HepG2 (cell line): ENCODE results near the gene COX4I2. TPM values are rescaled to one million over a fixed set of nuclear protein-coding genes. Genes with fewer than 3 reads are reported as not detected.
A peak's percentile ranks its signal among the peaks of the same experiment; 100 is the strongest.

ENCODE experiments used
- ATAC-seq: fragments of 200-7000 bp; cut with Tn5 transposase; 3 replicates; pipeline ENCODE4 v1.9.1; 2020; ENCODE audit warnings: mild to moderate bottlenecking, moderate library complexity
- BruUV-seq: library from RNA; stranded (reverse); fragments of 400-500 nt; replicated peaks from 2 replicates; lab custom pipeline; 2021; lab: Mats Ljungman, UMichigan
- CTCF ChIA-PET: fragments of 300-600 bp; formaldehyde crosslinking; extraction: SDS; loops from one replicate; lab custom pipeline; 2021; ENCODE audit warnings: low total read pairs, inconsistent platforms, low intra/inter-chr PET ratio; lab: Yijun Ruan, JAX
- POLR2A ChIA-PET: fragments of 350-600 bp; sonication (Branson Sonifier 250); formaldehyde crosslinking; loops from one replicate; lab custom pipeline; 2020; ENCODE audit warnings: antibody characterized with exemption, inconsistent platforms; lab: Yijun Ruan, JAX
- DNase-seq: peaks from one replicate; pipeline ENCODE4 v3.0.0-alpha.2; 2015; ENCODE audit warnings: low spot score
- FAIRE-seq: peaks from 3 replicates; lab custom pipeline; 2011; peaks lifted over from hg19 to GRCh38; lab: Jason Lieb, UNC
- H2AFZ ChIP-seq: one replicate; pipeline ENCODE4 v1.6.1; 2011; ENCODE audit warnings: low read length, inconsistent platforms
- H3K27ac ChIP-seq: fragments of 300-600 bp; 3 replicates; pipeline ENCODE4 v1.8.0; 2011; ENCODE audit warnings: mixed run types, mild to moderate bottlenecking, mixed read lengths, low read length, inconsistent platforms; ENCODE audit not compliant: insufficient read depth; ENCODE audit errors: extremely low read length
- H3K27me3 ChIP-seq, 2 experiments: fragments of 200-600 bp in 1 of 2; 2 replicates in 1 of 2; 3 replicates in 1 of 2; pipeline versions ENCODE4 v1.6.0 to v1.8.0; 2011; ENCODE audit warnings: low read length in 2 of 2, mild to moderate bottlenecking in 2 of 2, moderate library complexity in 2 of 2, inconsistent platforms in 1 of 2; ENCODE audit not compliant: insufficient read depth in 2 of 2, control insufficient read depth in 1 of 2
- H3K36me3 ChIP-seq, 2 experiments: fragments of 200-600 bp in 1 of 2; replicated peaks in 1 of 2; 2 replicates in 1 of 2; 3 replicates in 1 of 2; pipeline versions ENCODE4 v1.5.1 to v1.8.0; 2011; ENCODE audit warnings: low read length in 2 of 2, inconsistent platforms in 1 of 2; ENCODE audit not compliant: insufficient read depth in 2 of 2, control insufficient read depth in 1 of 2
- H3K4me1 ChIP-seq: 2 replicates; pipeline ENCODE4 v1.5.1; 2012; ENCODE audit warnings: low read length, inconsistent platforms; ENCODE audit not compliant: insufficient read depth
- H3K4me2 ChIP-seq: 2 replicates; pipeline ENCODE4 v1.6.0; 2011; ENCODE audit warnings: low read depth, low read length, inconsistent platforms
- H3K4me3 ChIP-seq, 3 experiments: fragments of 200-600 bp in 1 of 3; sonication (generic), shearing (Covaris generic) in 1 of 3; replicated peaks in 1 of 3; 2 replicates each; pipeline ENCODE4 v1.5.1; 2011 to 2016; ENCODE audit warnings: low read length in 3 of 3, inconsistent platforms in 2 of 3, low read depth in 2 of 3, mild to moderate bottlenecking in 2 of 3, control low read depth in 1 of 3, mixed read lengths in 1 of 3; ENCODE audit not compliant: insufficient read depth in 1 of 3
- H3K79me2 ChIP-seq: one replicate; pipeline ENCODE4 v1.6.1; 2011; ENCODE audit warnings: low read length, inconsistent platforms; ENCODE audit not compliant: insufficient read depth
- H3K9ac ChIP-seq: 2 replicates; pipeline ENCODE4 v1.6.0; 2011; ENCODE audit warnings: mild to moderate bottlenecking, low read depth, low read length, inconsistent platforms; ENCODE audit not compliant: insufficient read depth
- H3K9me3 ChIP-seq: 2 replicates; pipeline ENCODE4 v1.5.1; 2012; ENCODE audit warnings: mild to moderate bottlenecking, low read length
- H4K20me1 ChIP-seq: 2 replicates; pipeline ENCODE4 v1.6.0; 2011; ENCODE audit warnings: inconsistent platforms, mild to moderate bottlenecking, low read length, moderate library complexity; ENCODE audit not compliant: insufficient read depth
- ATF1 ChIP-seq: IDR thresholded peaks from 2 replicates; pipeline ENCODE4 v1.6.1; 2016; ENCODE audit warnings: mild to moderate bottlenecking, control low read depth
- EED ChIP-seq: sonication (generic); formaldehyde crosslinking; IDR thresholded peaks from 2 replicates; pipeline ENCODE4 v1.5.0; 2020; ENCODE audit warnings: mild to moderate bottlenecking, missing genetic modification reagents
- GABPB1 ChIP-seq: IDR thresholded peaks from 2 replicates; pipeline ENCODE4 v1.6.1; 2016; ENCODE audit warnings: mild to moderate bottlenecking, missing genetic modification reagents, moderate library complexity, missing compliant biosample characterization
- JUNB ChIP-seq: sonication (generic); formaldehyde crosslinking; IDR thresholded peaks from 2 replicates; pipeline ENCODE4 v1.8.0; 2022; ENCODE audit warnings: missing genetic modification reagents, mild to moderate bottlenecking, borderline replicate concordance
- PRMT3 ChIP-seq: sonication (generic); formaldehyde crosslinking; IDR thresholded peaks from 2 replicates; pipeline ENCODE4 v1.8.1; 2022; ENCODE audit warnings: low read depth, mild to moderate bottlenecking, moderate library complexity, missing genetic modification reagents, borderline replicate concordance
- RFX3 ChIP-seq: IDR thresholded peaks from 2 replicates; pipeline ENCODE4 v1.6.1; 2016; ENCODE audit warnings: missing biosample characterization, missing genetic modification reagents
- ZKSCAN5 ChIP-seq: sonication (generic); formaldehyde crosslinking; IDR thresholded peaks from 2 replicates; pipeline ENCODE4 v1.5.1; 2020; ENCODE audit warnings: mild to moderate bottlenecking, missing genetic modification reagents
- ZMYM3 ChIP-seq: sonication (generic); formaldehyde crosslinking; IDR thresholded peaks from 2 replicates; pipeline ENCODE4 v1.5.1; 2020; ENCODE audit warnings: mild to moderate bottlenecking, missing genetic modification reagents
- ZSCAN12 ChIP-seq: sonication (generic); formaldehyde crosslinking; IDR thresholded peaks from 2 replicates; pipeline ENCODE4 v1.9.0; 2021; ENCODE audit warnings: mild to moderate bottlenecking, missing genetic modification reagents
- WGBS: methylation state at CpG from one replicate; pipeline ENCODE4 v1.1.6; 2017; ENCODE audit warnings: low lambda C conversion rate; 5-methylcytosine and 5-hydroxymethylcytosine counted together
- in situ Hi-C: cut with HindIII; loops from 2 replicates; pipeline ENCODE4 v1.10.0; 2017; ENCODE audit warnings: low pct_unique_long_range_greater_than_20kb; ENCODE audit not compliant: extremely low pct_ligation_motif_present
- intact Hi-C: fragments of 100-400 bp; cut with micrococcal nuclease; formaldehyde crosslinking; loops from one replicate; pipeline ENCODE4 v1.10.0; 2022; ENCODE audit not compliant: unreplicated experiment
- polyA plus RNA-seq, 8 experiments: library from polyadenylated mRNA; depleted of rRNA in 3 of 8; stranded (reverse) in 7 of 8; unstranded in 1 of 8; fragments of >200 nt; fragmentation: Illumina TruSeq in 4 of 8; extraction: Trizol in 4 of 8; gene quantifications; 2 replicates each; pipeline versions ENCODE4 v1.2.1 to v1.2.3, GENCODE V29; 2011 to 2016; ENCODE audit warnings: low read depth in 4 of 8, missing spikeins in 1 of 8, mixed read lengths in 1 of 8; ENCODE audit not compliant: insufficient read depth in 1 of 8
- total RNA-seq, 5 experiments: library from RNA; depleted of rRNA; stranded (reverse); fragments of >200 nt; fragmentation: Illumina TruSeq; extraction: Trizol; gene quantifications; 2 replicates each; pipeline ENCODE4 v1.2.3, GENCODE V29; 2016; ENCODE audit warnings: low read depth in 1 of 5
- TF ChIP-seq, protein P1 (sequence below): sonication (generic); formaldehyde crosslinking; IDR thresholded peaks from 2 replicates; pipeline ENCODE4 v1.4.0; 2020; ENCODE audit warnings: missing genetic modification reagents, mild to moderate bottlenecking, borderline replicate concordance
- TF ChIP-seq, protein P2 (sequence below): sonication (generic); formaldehyde crosslinking; IDR thresholded peaks from 2 replicates; pipeline ENCODE4 v1.8.1; 2023; ENCODE audit warnings: mild to moderate bottlenecking, missing genetic modification reagents
- TF ChIP-seq, protein P3 (sequence below): sonication (generic); formaldehyde crosslinking; IDR thresholded peaks from 2 replicates; pipeline ENCODE4 v1.8.0; 2022; ENCODE audit warnings: missing genetic modification reagents, low read depth, mild to moderate bottlenecking, borderline replicate concordance
- TF ChIP-seq, protein P4 (sequence below): sonication (generic); formaldehyde crosslinking; IDR thresholded peaks from 2 replicates; pipeline ENCODE4 v1.4.0; 2020; ENCODE audit warnings: mild to moderate bottlenecking, missing genetic modification reagents
- TF ChIP-seq, protein P5 (sequence below): sonication (generic); formaldehyde crosslinking; conservative IDR thresholded peaks from 2 replicates; pipeline ENCODE4 v1.8.1; 2023; ENCODE audit warnings: missing genetic modification reagents

The COX4I2 gene
- total and polyA plus RNA-seq, 2 of the 13 experiments (the other 11 are each of a cell fraction or from before 2014, with no cell fraction given) = 1.1 TPM; not detected in 1

DNA sequence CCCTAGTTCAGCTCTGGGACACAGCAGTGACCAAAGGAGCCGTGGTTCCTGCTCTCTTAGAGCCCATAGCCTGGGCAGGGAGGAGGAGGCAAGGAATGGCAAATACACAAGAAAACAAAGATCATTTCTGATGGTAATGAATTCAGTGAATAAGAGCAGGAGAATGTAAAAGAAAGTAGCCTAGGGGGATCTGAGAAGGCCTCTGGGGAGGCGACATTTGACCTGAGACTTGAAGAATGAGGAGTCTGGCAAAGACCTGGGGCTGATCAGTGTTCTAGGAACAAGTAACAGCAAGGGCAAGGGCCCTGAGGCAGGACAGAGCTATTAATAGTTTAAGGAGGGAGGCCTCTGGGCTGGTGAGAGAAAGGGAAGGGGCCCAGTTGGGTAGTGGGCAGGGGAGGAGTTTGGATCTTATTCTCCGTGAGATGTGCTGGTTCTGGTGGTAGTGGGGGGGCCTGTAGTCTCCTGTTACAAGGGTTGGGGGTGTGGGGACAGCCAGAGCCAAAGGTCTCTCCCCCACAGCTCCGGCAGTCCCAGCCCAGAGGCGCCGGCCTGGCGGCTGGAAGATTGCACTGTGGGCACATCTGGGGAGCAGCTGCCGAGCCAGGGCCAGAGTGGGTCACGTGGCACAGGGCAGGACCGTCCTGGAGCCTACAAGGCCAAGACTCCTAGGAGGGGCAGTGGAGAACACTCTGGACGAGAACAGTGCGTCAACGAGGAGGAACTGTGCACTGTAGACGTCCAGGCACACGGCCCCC is 41.9 kb upstream of the COX4I2 start:
- Histone ChIP-seq H3K4me1 (peaks cover 62% of the 10 kb centered on the region), H3K4me3 (peak overlapping the region; percentile 48 to 74 (median 63)), H3K4me2 (peak overlapping the region; percentile 78), H3K27me3 (no peaks in the 10 kb centered on the region; a peak in 1 of 5 replicates), H4K20me1 (no peaks in the 10 kb centered on the region), H3K9me3 (no peaks in the 10 kb centered on the region), H2AFZ (no peak overlapping the region), H3K36me3 (no peaks in the 10 kb centered on the region), H3K9ac (peak overlapping the region; percentile 78), H3K79me2 (peaks cover 17% of the 10 kb centered on the region), H3K27ac (peak overlapping the region; percentile 90)
- peak; percentile 66 for FAIRE-seq
- in situ Hi-C loops = no loop called here
- ATAC-seq = peak; percentile 78
- CTCF ChIA-PET = interaction anchor here (1.5 kb wide), 1 partner anchor 17 kb away, joined by 8 read pairs; no protein-coding TSS in a partner anchor
- 3% methylated on average over 15 of the region's 15 CpGs for WGBS
- DNase-seq = peak; percentile 96
- POLR2A ChIA-PET = interaction anchor here (0.8 to 4.2 kb wide), 11 partner anchors 9 to 109 kb away, joined by 3 to 183 read pairs (median 4); partner anchors contain the start of gene ID1
- intact Hi-C loops = loop anchor here (1.0 to 2.0 kb wide), 2 partner anchors 8 to 15 kb away; no protein-coding TSS in a partner anchor
- BruUV-seq = no TSS peak
- TF ChIP-seq ZKSCAN5 (CRISPR knock-in tag) (no peak), PRMT3 (CRISPR knock-in tag) (no peak), GABPB1 (CRISPR knock-in tag) (peak; percentile 63), JUNB (no peak), EED (CRISPR knock-in tag) (no peak), RFX3 (no peak), ZMYM3 (CRISPR knock-in tag) (no peak; the same call in 1 of the 2 replicates), ATF1 (CRISPR knock-in tag) (no peak), ZSCAN12 (CRISPR knock-in tag) (no peak)
- TF ChIP-seq, protein P1, sequence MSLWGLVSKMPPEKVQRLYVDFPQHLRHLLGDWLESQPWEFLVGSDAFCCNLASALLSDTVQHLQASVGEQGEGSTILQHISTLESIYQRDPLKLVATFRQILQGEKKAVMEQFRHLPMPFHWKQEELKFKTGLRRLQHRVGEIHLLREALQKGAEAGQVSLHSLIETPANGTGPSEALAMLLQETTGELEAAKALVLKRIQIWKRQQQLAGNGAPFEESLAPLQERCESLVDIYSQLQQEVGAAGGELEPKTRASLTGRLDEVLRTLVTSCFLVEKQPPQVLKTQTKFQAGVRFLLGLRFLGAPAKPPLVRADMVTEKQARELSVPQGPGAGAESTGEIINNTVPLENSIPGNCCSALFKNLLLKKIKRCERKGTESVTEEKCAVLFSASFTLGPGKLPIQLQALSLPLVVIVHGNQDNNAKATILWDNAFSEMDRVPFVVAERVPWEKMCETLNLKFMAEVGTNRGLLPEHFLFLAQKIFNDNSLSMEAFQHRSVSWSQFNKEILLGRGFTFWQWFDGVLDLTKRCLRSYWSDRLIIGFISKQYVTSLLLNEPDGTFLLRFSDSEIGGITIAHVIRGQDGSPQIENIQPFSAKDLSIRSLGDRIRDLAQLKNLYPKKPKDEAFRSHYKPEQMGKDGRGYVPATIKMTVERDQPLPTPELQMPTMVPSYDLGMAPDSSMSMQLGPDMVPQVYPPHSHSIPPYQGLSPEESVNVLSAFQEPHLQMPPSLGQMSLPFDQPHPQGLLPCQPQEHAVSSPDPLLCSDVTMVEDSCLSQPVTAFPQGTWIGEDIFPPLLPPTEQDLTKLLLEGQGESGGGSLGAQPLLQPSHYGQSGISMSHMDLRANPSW (CRISPR knock-in tag) = no peak
- TF ChIP-seq, protein P2, sequence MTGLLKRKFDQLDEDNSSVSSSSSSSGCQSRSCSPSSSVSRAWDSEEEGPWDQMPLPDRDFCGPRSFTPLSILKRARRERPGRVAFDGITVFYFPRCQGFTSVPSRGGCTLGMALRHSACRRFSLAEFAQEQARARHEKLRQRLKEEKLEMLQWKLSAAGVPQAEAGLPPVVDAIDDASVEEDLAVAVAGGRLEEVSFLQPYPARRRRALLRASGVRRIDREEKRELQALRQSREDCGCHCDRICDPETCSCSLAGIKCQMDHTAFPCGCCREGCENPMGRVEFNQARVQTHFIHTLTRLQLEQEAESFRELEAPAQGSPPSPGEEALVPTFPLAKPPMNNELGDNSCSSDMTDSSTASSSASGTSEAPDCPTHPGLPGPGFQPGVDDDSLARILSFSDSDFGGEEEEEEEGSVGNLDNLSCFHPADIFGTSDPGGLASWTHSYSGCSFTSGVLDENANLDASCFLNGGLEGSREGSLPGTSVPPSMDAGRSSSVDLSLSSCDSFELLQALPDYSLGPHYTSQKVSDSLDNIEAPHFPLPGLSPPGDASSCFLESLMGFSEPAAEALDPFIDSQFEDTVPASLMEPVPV = no peak
- TF ChIP-seq, protein P3, sequence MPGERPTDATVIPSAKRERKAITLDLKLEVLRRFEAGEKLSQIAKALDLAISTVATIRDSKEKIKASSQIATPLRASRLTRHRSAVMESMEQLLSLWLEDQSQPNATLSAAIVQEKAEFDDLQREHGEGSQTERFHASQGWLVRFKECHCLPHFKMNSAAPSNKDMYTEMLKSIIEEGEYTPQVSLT (CRISPR knock-in tag) = no peak
- TF ChIP-seq, protein P4, sequence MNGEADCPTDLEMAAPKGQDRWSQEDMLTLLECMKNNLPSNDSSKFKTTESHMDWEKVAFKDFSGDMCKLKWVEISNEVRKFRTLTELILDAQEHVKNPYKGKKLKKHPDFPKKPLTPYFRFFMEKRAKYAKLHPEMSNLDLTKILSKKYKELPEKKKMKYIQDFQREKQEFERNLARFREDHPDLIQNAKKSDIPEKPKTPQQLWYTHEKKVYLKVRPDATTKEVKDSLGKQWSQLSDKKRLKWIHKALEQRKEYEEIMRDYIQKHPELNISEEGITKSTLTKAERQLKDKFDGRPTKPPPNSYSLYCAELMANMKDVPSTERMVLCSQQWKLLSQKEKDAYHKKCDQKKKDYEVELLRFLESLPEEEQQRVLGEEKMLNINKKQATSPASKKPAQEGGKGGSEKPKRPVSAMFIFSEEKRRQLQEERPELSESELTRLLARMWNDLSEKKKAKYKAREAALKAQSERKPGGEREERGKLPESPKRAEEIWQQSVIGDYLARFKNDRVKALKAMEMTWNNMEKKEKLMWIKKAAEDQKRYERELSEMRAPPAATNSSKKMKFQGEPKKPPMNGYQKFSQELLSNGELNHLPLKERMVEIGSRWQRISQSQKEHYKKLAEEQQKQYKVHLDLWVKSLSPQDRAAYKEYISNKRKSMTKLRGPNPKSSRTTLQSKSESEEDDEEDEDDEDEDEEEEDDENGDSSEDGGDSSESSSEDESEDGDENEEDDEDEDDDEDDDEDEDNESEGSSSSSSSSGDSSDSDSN = peak; percentile 71
- TF ChIP-seq, protein P5, sequence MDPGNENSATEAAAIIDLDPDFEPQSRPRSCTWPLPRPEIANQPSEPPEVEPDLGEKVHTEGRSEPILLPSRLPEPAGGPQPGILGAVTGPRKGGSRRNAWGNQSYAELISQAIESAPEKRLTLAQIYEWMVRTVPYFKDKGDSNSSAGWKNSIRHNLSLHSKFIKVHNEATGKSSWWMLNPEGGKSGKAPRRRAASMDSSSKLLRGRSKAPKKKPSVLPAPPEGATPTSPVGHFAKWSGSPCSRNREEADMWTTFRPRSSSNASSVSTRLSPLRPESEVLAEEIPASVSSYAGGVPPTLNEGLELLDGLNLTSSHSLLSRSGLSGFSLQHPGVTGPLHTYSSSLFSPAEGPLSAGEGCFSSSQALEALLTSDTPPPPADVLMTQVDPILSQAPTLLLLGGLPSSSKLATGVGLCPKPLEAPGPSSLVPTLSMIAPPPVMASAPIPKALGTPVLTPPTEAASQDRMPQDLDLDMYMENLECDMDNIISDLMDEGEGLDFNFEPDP = no peak
